GM23338 (cell line): Measurements from ENCODE around the gene SH3GLB1.

Experiments
- ZNF114 ChIP-seq: fragments of 250-450 bp; sonication (Bioruptor Pico); IDR thresholded peaks from 2 replicates; pipeline ENCODE4 v1.5.0; 2020; ENCODE audit warnings: mild to moderate bottlenecking, moderate library complexity
- TF ChIP-seq, protein P1 (sequence below), 2 experiments: fragments of 200-600 bp in 1 of 2; sonication (generic) in 1 of 2; conservative IDR thresholded peaks; 2 replicates each; pipeline versions ENCODE4 v1.5.1 to v1.6.1; 2016 to 2017; ENCODE audit warnings: antibody characterized with exemption in 2 of 2, low read depth in 2 of 2, mild to moderate bottlenecking in 2 of 2, moderate library complexity in 1 of 2

DNA sequence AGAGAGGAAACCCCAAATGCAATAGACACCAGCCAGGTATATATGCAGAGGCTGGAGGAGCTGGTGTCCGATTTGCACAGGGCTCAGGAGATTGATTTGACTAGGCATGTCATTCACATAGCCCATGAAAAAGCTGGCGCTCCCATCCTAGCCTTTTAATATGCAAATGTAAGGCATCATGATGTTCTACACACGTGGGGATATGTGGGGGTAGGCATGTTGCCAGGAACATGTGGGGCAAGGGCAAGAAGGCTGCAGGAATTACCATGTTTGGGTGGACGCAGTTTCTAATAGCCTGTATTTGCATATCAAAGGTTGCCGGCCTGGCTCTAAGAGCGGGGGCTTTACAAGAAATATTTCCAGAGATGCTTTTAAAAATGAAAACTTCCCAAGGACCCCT lies 11.7 kb upstream of the SH3GLB1 start:
- TF ChIP-seq, protein P1, sequence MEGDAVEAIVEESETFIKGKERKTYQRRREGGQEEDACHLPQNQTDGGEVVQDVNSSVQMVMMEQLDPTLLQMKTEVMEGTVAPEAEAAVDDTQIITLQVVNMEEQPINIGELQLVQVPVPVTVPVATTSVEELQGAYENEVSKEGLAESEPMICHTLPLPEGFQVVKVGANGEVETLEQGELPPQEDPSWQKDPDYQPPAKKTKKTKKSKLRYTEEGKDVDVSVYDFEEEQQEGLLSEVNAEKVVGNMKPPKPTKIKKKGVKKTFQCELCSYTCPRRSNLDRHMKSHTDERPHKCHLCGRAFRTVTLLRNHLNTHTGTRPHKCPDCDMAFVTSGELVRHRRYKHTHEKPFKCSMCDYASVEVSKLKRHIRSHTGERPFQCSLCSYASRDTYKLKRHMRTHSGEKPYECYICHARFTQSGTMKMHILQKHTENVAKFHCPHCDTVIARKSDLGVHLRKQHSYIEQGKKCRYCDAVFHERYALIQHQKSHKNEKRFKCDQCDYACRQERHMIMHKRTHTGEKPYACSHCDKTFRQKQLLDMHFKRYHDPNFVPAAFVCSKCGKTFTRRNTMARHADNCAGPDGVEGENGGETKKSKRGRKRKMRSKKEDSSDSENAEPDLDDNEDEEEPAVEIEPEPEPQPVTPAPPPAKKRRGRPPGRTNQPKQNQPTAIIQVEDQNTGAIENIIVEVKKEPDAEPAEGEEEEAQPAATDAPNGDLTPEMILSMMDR (conservative IDR thresholded peaks at IDR 0.05; ENCODE audit: low read depth in 2 of 2), result no peak
- no peak for TF ChIP-seq ZNF114 (CRISPR knock-in tag)
